ENCODE results near the gene SLC30A5. TPM values are rescaled to one million over a fixed set of nuclear protein-coding genes. Genes with fewer than 3 reads are reported as not detected.

SLC30A5 gene
- total and polyA plus RNA-seq, 9 of the 15 experiments (the other 6 are each of a cell fraction or from before 2014, with no cell fraction given) = 22.9 to 86.8 (median 62.5) TPM

GRCh38 chr5:69074664-69075521 lies 18.9 kb upstream of the SLC30A5 start:
- no peak overlapping the region for H3K4me3 ChIP-seq
- POLR2A ChIA-PET = interaction anchor here (1.2 kb wide), 1 partner anchor 18 kb away, joined by 5 read pairs; no protein-coding TSS in a partner anchor

More at GRCh38 chr5:69074664-69075521, 18.9 kb upstream of the SLC30A5 start:
- Histone ChIP-seq H3K36me3 (ENCODE audit: control insufficient read depth, insufficient read depth, low read length) (no peaks in the 10 kb centered on the region), H3K27ac (ENCODE audit: extremely low read depth, low read depth, low read length) (no peak overlapping the region), H3K27me3 (ENCODE audit: control insufficient read depth in 2 of 2, insufficient read depth in 2 of 2, low read length in 2 of 2) (no peaks in the 10 kb centered on the region), H3K79me2 (ENCODE audit: control insufficient read depth, insufficient read depth, low read length) (no peaks in the 10 kb centered on the region), H3K4me1 (replicated peaks in 1 of 2; ENCODE audit: control insufficient read depth in 2 of 2, insufficient read depth in 2 of 2, low read length in 2 of 2) (peaks cover 6 to 12% of the 10 kb centered on the region in 2 experiments; a peak in 4 of 5 replicates), H2AFZ (ENCODE audit: low read depth, low read length) (no peak overlapping the region), H3K9me3 (replicated peaks; ENCODE audit: control insufficient read depth, insufficient read depth, low read depth, low read length) (no peaks in the 10 kb centered on the region), H3K4me2 (ENCODE audit: insufficient read depth, low read length) (no peak overlapping the region), H3K9ac (ENCODE audit: insufficient read depth in 1 of 2, low read depth in 2 of 2, low read length in 2 of 2) (peak overlapping the region in 1 of 2 experiments; percentile 61; a peak in 2 of 4 replicates), H3K9me1 (ENCODE audit: control insufficient read depth, insufficient read depth, low read length) (no peaks in the 10 kb centered on the region), H4K20me1 (replicated peaks; ENCODE audit: control insufficient read depth, insufficient read depth, low read length) (no peaks in the 10 kb centered on the region)
- 61% methylated on average over 20 of the region's 32 CpGs for WGBS (ENCODE audit: insufficient coverage, low coverage, missing lambda C conversion rate)
- in situ Hi-C loops (cut with MboI) = no loop called here
- intact Hi-C loops (cut with micrococcal nuclease) = no loop called here
- DNase-seq (ENCODE audit: extremely low read depth in 1 of 4, low spot score in 3 of 4) (no peak), FAIRE-seq (no peak), ATAC-seq (peak; percentile 28; the same call in 2 of the 3 replicates)
- BruUV-seq (replicated peaks) = no TSS peak
- CTCF ChIA-PET (ENCODE audit: low intra/inter-chr PET ratio) = no interaction called here
- TF ChIP-seq NEUROD1 (IDR thresholded peaks at IDR 0.05; ENCODE audit: borderline replicate concordance, low read depth, low read length, partially characterized antibody) (no peak), CBFA2T3 (IDR thresholded peaks at IDR 0.05) (no peak), DIDO1 (tag; IDR thresholded peaks at IDR 0.05; ENCODE audit: low read depth) (no peak), FOXJ3 (CRISPR knock-in tag; IDR thresholded peaks at IDR 0.05) (no peak), ATF4 (CRISPR knock-in tag; IDR thresholded peaks at IDR 0.05) (no peak), ZBTB43 (CRISPR knock-in tag; IDR thresholded peaks at IDR 0.05) (no peak), HDAC1 (IDR thresholded peaks at IDR 0.05) (no peak)
